G401 (cell line): ENCODE results near the gene ARRDC1. TPM values are rescaled to one million over a fixed set of nuclear protein-coding genes. Genes with fewer than 3 reads are reported as not detected.
"Not testable (repeated sequence)": the region's sequence is repeated elsewhere in the genome, so short reads cannot be mapped to it uniquely, and the experiment has no call there.

Experiments
- DNase-seq: peaks from one replicate; pipeline ENCODE4 v3.0.0-alpha.2; 2015; ENCODE audit warnings: low spot score
- in situ Hi-C: cut with HindIII; loops from 2 replicates; pipeline ENCODE4 v1.10.0; 2016; ENCODE audit warnings: low sequenced_read_pairs, mixed read lengths
- total RNA-seq: library from RNA; depleted of rRNA; stranded (reverse); fragments of >200 nt; shearing (Covaris generic); gene quantifications from 2 replicates; pipeline ENCODE4 v1.2.3, GENCODE V29; 2014; rRNA removed

Gene ARRDC1
- total RNA-seq, result 29.5 and 30.5 TPM in 2 replicates

- in situ Hi-C loops, result no loop called here
- peak; percentile 89 for DNase-seq
Measured at GRCh38 chr9:137605121-137606004, at the start of gene ARRDC1. Gene ARRDC1 (plus strand): TSS chr9:137605686. CDS start chr9:137605718, 32 bp downstream.

GRCh38 chr9:137556069-137556838 is 49.2 kb upstream of the ARRDC1 start:
- in situ Hi-C loops, result no loop called here
- DNase-seq, result no peak

GRCh38 chr9:137558127-137558526 is 47.4 kb upstream of the ARRDC1 start:
- DNase-seq, result no peak
- in situ Hi-C loops, result no loop called here

- no peak for DNase-seq
- in situ Hi-C loops, result no loop called here
Measured at GRCh38 chr9:137564134-137564533, 41.4 kb upstream of the ARRDC1 start.

GRCh38 chr9:137564817-137565411 is 40.6 kb upstream of the ARRDC1 start:
- DNase-seq, result no peak
- in situ Hi-C loops, result no loop called here

- in situ Hi-C loops, DNase-seq: not testable (repeated sequence)
Measured at GRCh38 chr9:137568445-137568844, 37.0 kb upstream of the ARRDC1 start.

- no peak for DNase-seq
- in situ Hi-C loops, result no loop called here
Measured at GRCh38 chr9:137569609-137570203, 35.8 kb upstream of the ARRDC1 start.

GRCh38 chr9:137570566-137570965 is 34.9 kb upstream of the ARRDC1 start:
- DNase-seq, result no peak
- in situ Hi-C loops, result no loop called here

- in situ Hi-C loops, result no loop called here
Measured at GRCh38 chr9:137574192-137574591, 31.3 kb upstream of the ARRDC1 start.

GRCh38 chr9:137575364-137575715 is 30.1 kb upstream of the ARRDC1 start:
- in situ Hi-C loops, result no loop called here
- no peak for DNase-seq

More at GRCh38 chr9:137574192-137574591, 31.3 kb upstream of the ARRDC1 start:
- DNase-seq, result no peak

GRCh38 chr9:137575716-137576411 is 29.6 kb upstream of the ARRDC1 start:
- DNase-seq, result no peak
- in situ Hi-C loops, result no loop called here

GRCh38 chr9:137578518-137579258 is 26.8 kb upstream of the ARRDC1 start, which contains the start of gene DPH7:
Gene DPH7 (minus strand): TSS chr9:137578925. CDS start chr9:137578777, 148 bp downstream.
- peak; percentile 93 for DNase-seq
- in situ Hi-C loops, result no loop called here

GRCh38 chr9:137579259-137579604 is 26.3 kb upstream of the ARRDC1 start:
- DNase-seq, result no peak

GRCh38 chr9:137580209-137580953 is 25.1 kb upstream of the ARRDC1 start:
- in situ Hi-C loops, result loop anchor here (5.0 kb wide), 1 partner anchor 117 kb away; no protein-coding TSS in a partner anchor
- DNase-seq, result peak; percentile 23

More at GRCh38 chr9:137579259-137579604, 26.3 kb upstream of the ARRDC1 start:
- in situ Hi-C loops, result no loop called here

- in situ Hi-C loops, result loop anchor here (5.0 kb wide), 1 partner anchor 116 kb away; no protein-coding TSS in a partner anchor
- no peak for DNase-seq
Measured at GRCh38 chr9:137580954-137581322, 24.5 kb upstream of the ARRDC1 start.

GRCh38 chr9:137581361-137582285 is 23.9 kb upstream of the ARRDC1 start:
- DNase-seq, result no peak
- in situ Hi-C loops, result loop anchor here (5.0 kb wide), 1 partner anchor 116 kb away; no protein-coding TSS in a partner anchor
